Measurements from ENCODE around the gene PPY.
"Not testable (repeated sequence)": the region's sequence is repeated elsewhere in the genome, so short reads cannot be mapped to it uniquely, and the experiment has no call there.

The PPY gene

GRCh38 chr17:43946781-43947180 is 4.5 kb upstream of the PPY start:
- Histone ChIP-seq H3K4me3 (ENCODE audit: low read length in 2 of 2) (no peak overlapping the region), H3K9me3 (ENCODE audit: control insufficient read depth in 2 of 2, low read length in 2 of 2) (no peaks in the 10 kb centered on the region), H3K36me3 (ENCODE audit: control insufficient read depth in 2 of 2, insufficient read depth in 2 of 2, low read length in 2 of 2) (no peaks in the 10 kb centered on the region), H3K27me3 (ENCODE audit: control insufficient read depth in 1 of 2, insufficient read depth in 2 of 2, low read length in 2 of 2) (peaks cover 19 to 26% of the 10 kb centered on the region in 2 donors), H3K27ac (ENCODE audit: low read length) (no peak overlapping the region), H3K4me1 (ENCODE audit: control insufficient read depth, insufficient read depth, low read length) (no peaks in the 10 kb centered on the region), H3K9ac (ENCODE audit: low read length in 2 of 2) (no peak overlapping the region)

GRCh38 chr17:43945074-43945829 is 3.0 kb upstream of the PPY start:
- H3K27ac ChIP-seq (ENCODE audit: low read length): no peak overlapping the region
- H3K4me1 ChIP-seq (ENCODE audit: control insufficient read depth, insufficient read depth, low read length): no peaks in the 10 kb centered on the region
- H3K27me3 ChIP-seq (ENCODE audit: control insufficient read depth in 1 of 2, insufficient read depth in 2 of 2, low read length in 2 of 2): peaks cover 10 to 15% of the 10 kb centered on the region in 2 donors
- no peaks in the 10 kb centered on the region for H3K9me3 ChIP-seq (ENCODE audit: control insufficient read depth in 2 of 2, low read length in 2 of 2)
- H3K4me3 ChIP-seq (ENCODE audit: low read length in 2 of 2): no peak overlapping the region
- no peak overlapping the region for H3K9ac ChIP-seq (ENCODE audit: low read length in 2 of 2)
- H3K36me3 ChIP-seq (ENCODE audit: control insufficient read depth in 2 of 2, insufficient read depth in 2 of 2, low read length in 2 of 2): no peaks in the 10 kb centered on the region

DNA sequence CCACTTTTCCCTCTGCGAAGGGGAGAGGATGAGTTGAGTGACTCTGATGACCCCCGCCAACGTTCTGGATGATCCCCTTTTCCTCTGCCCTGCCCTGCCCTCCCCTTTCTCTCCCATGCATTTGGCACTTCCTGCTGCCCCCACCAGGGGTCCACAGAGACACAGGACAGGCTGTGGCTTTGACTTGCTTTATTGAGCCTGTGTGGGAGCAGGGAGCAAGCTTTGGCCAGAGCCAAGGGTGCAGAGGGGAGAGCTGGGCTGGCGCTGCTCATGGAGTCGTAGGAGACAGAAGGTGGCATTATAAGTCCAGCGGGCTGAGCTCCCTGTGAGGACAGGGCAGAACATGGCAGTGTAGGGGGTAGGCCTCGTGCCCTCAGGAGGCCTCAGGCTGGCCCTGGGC is 1.6 kb downstream of the PPY start:
- Histone ChIP-seq H3K4me1 (ENCODE audit: control insufficient read depth, insufficient read depth, low read length) (peaks cover 4% of the 10 kb centered on the region), H3K27ac (ENCODE audit: low read length) (no peak overlapping the region), H3K27me3 (ENCODE audit: control insufficient read depth in 1 of 2, insufficient read depth in 2 of 2, low read length in 2 of 2) (peaks cover 12 to 15% of the 10 kb centered on the region in 2 donors), H3K36me3 (ENCODE audit: control insufficient read depth in 2 of 2, insufficient read depth in 2 of 2, low read length in 2 of 2) (no peaks in the 10 kb centered on the region), H3K9ac (ENCODE audit: low read length in 2 of 2) (no peak overlapping the region), H3K4me3 (ENCODE audit: low read length in 2 of 2) (no peak overlapping the region), H3K9me3 (ENCODE audit: control insufficient read depth in 2 of 2, low read length in 2 of 2) (no peaks in the 10 kb centered on the region)

DNA sequence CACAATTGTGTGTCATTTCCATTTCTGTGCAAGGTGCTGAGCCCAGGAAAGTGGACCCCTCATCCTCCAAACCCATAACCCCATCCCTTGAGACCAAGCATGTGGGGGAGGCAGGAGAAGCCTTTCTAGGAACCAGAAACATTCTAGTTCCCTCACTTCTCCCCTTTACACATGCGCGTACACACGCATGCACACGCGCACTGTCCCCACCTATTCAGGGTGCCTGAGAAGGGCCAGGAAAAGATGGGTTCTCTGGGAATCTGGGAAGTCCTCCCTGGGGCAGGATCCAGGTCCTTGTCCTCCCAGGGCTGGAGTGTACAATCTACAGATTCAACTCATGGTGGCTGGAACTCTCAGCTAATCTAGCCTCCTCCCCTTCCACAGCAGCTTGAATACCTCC is 2.4 kb downstream of the PPY start:
- Histone ChIP-seq H3K4me1 (ENCODE audit: control insufficient read depth, insufficient read depth, low read length) (peaks cover 4% of the 10 kb centered on the region), H3K4me3 (ENCODE audit: low read length in 2 of 2) (no peak overlapping the region), H3K36me3 (ENCODE audit: control insufficient read depth in 2 of 2, insufficient read depth in 2 of 2, low read length in 2 of 2) (no peaks in the 10 kb centered on the region), H3K9me3 (ENCODE audit: control insufficient read depth in 2 of 2, low read length in 2 of 2) (no peaks in the 10 kb centered on the region), H3K27ac (ENCODE audit: low read length) (no peak overlapping the region), H3K9ac (ENCODE audit: low read length in 2 of 2) (no peak overlapping the region), H3K27me3 (ENCODE audit: control insufficient read depth in 1 of 2, insufficient read depth in 2 of 2, low read length in 2 of 2) (peaks cover 12 to 15% of the 10 kb centered on the region in 2 donors)

- not testable (repeated sequence) for H3K36me3 ChIP-seq (ENCODE audit: control insufficient read depth in 2 of 2, insufficient read depth in 2 of 2, low read length in 2 of 2); H3K4me1 ChIP-seq (ENCODE audit: control insufficient read depth, insufficient read depth, low read length); H3K27ac ChIP-seq (ENCODE audit: low read length); H3K9ac ChIP-seq (ENCODE audit: low read length in 2 of 2); H3K4me3 ChIP-seq (ENCODE audit: low read length in 2 of 2); H3K9me3 ChIP-seq (ENCODE audit: control insufficient read depth in 2 of 2, low read length in 2 of 2)
- H3K27me3 ChIP-seq (ENCODE audit: control insufficient read depth in 1 of 2, insufficient read depth in 2 of 2, low read length in 2 of 2): peaks cover 12 to 15% of the 10 kb centered on the region in 2 donors
Observed at GRCh38 chr17:43939452-43939851, 2.8 kb downstream of the PPY start.

GRCh38 chr17:43938838-43939182 is 3.5 kb downstream of the PPY start:
- Histone ChIP-seq H3K36me3 (ENCODE audit: control insufficient read depth in 2 of 2, insufficient read depth in 2 of 2, low read length in 2 of 2) (no peaks in the 10 kb centered on the region), H3K27me3 (ENCODE audit: control insufficient read depth in 1 of 2, insufficient read depth in 2 of 2, low read length in 2 of 2) (peaks cover 12 to 15% of the 10 kb centered on the region in 2 donors), H3K4me1 (ENCODE audit: control insufficient read depth, insufficient read depth, low read length) (peaks cover 4% of the 10 kb centered on the region), H3K27ac (ENCODE audit: low read length) (no peak overlapping the region), H3K4me3 (ENCODE audit: low read length in 2 of 2) (no peak overlapping the region), H3K9ac (ENCODE audit: low read length in 2 of 2) (no peak overlapping the region), H3K9me3 (ENCODE audit: control insufficient read depth in 2 of 2, low read length in 2 of 2) (no peaks in the 10 kb centered on the region)

DNA sequence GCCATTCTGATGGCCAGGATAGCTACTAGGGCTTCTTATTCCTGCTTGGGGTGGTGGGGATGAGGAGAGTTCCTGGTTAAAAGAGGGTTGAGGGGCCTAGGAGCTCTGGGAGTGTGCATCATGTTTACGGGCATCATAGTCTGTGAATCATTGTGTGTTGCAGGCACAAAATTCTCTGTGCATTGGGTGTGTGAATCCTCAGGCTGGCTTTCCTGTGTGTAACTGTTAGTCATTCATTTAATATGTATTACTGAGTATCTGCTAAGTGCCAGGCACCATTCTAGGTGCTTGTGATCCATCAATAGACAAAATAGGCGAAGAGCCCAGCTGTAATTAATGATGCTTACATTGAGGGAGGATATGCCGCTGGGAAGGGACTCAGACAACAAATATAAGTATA is 5.8 kb downstream of the PPY start:
- Histone ChIP-seq H3K27ac (ENCODE audit: low read length) (no peak overlapping the region), H3K9ac (ENCODE audit: low read length in 2 of 2) (no peak overlapping the region), H3K4me1 (ENCODE audit: control insufficient read depth, insufficient read depth, low read length) (peaks cover 4% of the 10 kb centered on the region), H3K27me3 (ENCODE audit: control insufficient read depth in 1 of 2, insufficient read depth in 2 of 2, low read length in 2 of 2) (peaks cover 12 to 21% of the 10 kb centered on the region in 2 donors), H3K9me3 (ENCODE audit: control insufficient read depth in 2 of 2, low read length in 2 of 2) (no peaks in the 10 kb centered on the region), H3K36me3 (ENCODE audit: control insufficient read depth in 2 of 2, insufficient read depth in 2 of 2, low read length in 2 of 2) (no peaks in the 10 kb centered on the region), H3K4me3 (ENCODE audit: low read length in 2 of 2) (no peak overlapping the region)

DNA sequence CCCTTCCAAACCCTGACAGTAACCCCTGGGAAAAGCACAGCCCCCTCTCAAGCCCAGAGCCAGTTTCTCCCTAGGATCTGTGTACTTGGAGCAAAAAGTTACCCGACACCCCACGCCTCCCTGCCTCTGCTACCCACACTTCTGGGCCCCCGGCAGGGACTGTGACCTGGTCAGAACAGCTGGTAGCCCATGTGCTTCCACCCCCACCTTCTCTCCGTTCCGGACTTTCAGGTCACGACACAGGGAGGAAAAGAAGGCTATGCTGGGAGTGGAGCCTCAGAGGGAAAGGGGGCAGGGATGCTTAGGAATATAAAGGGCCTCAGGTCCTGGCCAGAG is 6.4 kb downstream of the PPY start:
- Histone ChIP-seq H3K4me3 (ENCODE audit: low read length in 2 of 2) (no peak overlapping the region), H3K27me3 (ENCODE audit: control insufficient read depth in 1 of 2, insufficient read depth in 2 of 2, low read length in 2 of 2) (peaks cover 12 to 21% of the 10 kb centered on the region in 2 donors), H3K4me1 (ENCODE audit: control insufficient read depth, insufficient read depth, low read length) (peaks cover 4% of the 10 kb centered on the region), H3K27ac (ENCODE audit: low read length) (no peak overlapping the region), H3K36me3 (ENCODE audit: control insufficient read depth in 2 of 2, insufficient read depth in 2 of 2, low read length in 2 of 2) (no peaks in the 10 kb centered on the region), H3K9me3 (ENCODE audit: control insufficient read depth in 2 of 2, low read length in 2 of 2) (no peaks in the 10 kb centered on the region), H3K9ac (ENCODE audit: low read length in 2 of 2) (no peak overlapping the region)

DNA sequence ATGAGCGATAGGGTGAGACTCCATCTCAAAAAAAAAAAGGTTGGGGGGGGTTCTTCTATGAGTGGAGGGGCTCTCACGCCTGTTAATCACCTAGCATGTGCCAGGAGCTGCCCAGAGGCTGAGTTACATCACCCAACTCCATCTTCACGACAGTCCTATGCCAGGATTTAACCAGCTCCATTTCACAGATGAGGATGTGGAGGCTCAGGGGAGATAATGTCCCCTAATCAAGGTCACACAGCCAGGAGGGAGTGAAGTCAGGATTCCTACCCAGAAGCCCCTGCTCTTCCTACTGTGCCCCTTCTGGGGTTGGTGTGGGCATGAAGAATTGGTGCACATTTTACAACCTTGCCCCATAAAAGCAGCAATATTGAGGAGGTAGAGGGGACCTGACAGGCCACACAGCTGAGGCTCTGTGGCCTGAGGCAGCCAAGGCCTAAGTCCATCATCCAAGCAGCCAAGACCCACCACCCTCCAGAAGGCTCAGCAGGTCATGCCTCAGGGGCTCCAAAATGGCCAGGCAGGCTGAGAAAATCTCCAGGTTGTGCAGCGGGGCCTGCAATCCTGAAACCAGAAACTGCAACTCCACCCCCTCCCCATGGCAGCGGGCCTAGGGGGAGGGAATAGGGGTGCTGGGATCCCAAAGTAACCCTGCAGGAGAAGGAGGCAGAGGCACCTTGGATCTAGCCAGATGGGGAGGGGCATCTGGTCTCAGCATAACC is 6.9 kb downstream of the PPY start:
- peaks cover 12 to 20% of the 10 kb centered on the region in 2 donors for H3K27me3 ChIP-seq (ENCODE audit: control insufficient read depth in 1 of 2, insufficient read depth in 2 of 2, low read length in 2 of 2)
- no peak overlapping the region for H3K9ac ChIP-seq (ENCODE audit: low read length in 2 of 2)
- peaks cover 4% of the 10 kb centered on the region for H3K4me1 ChIP-seq (ENCODE audit: control insufficient read depth, insufficient read depth, low read length)
- H3K27ac ChIP-seq (ENCODE audit: low read length): no peak overlapping the region
- H3K36me3 ChIP-seq (ENCODE audit: control insufficient read depth in 2 of 2, insufficient read depth in 2 of 2, low read length in 2 of 2): no peaks in the 10 kb centered on the region
- no peaks in the 10 kb centered on the region for H3K9me3 ChIP-seq (ENCODE audit: control insufficient read depth in 2 of 2, low read length in 2 of 2)
- H3K4me3 ChIP-seq (ENCODE audit: low read length in 2 of 2): no peak overlapping the region

DNA sequence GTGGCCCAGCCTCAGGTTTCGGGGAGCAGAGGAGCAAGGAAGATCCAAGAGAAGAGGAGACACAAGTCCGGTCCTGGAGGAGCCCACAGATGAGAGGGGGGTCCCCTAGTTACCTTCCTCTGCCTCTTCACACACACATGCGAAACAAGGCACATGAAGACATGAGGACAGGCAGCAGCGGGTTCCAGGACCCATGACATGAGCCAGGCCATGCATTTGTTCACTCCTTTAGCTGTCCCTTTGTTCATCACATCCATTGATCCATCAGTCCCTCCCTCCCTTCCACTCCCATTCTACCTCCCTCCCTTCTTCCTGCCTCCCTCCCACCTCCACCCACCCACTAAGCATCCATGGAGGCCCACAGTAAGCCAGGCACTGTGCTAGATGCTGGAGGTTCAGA is 9.4 kb downstream of the PPY start:
- H3K27me3 ChIP-seq (ENCODE audit: control insufficient read depth in 1 of 2, insufficient read depth in 2 of 2, low read length in 2 of 2): peaks cover 7 to 15% of the 10 kb centered on the region in 2 donors
- peaks cover 2% of the 10 kb centered on the region for H3K4me1 ChIP-seq (ENCODE audit: control insufficient read depth, insufficient read depth, low read length)
- H3K9ac ChIP-seq (ENCODE audit: low read length in 2 of 2): no peak overlapping the region
- no peaks in the 10 kb centered on the region for H3K9me3 ChIP-seq (ENCODE audit: control insufficient read depth in 2 of 2, low read length in 2 of 2)
- no peak overlapping the region for H3K4me3 ChIP-seq (ENCODE audit: low read length in 2 of 2)
- no peak overlapping the region for H3K27ac ChIP-seq (ENCODE audit: low read length)
- no peaks in the 10 kb centered on the region for H3K36me3 ChIP-seq (ENCODE audit: control insufficient read depth in 2 of 2, insufficient read depth in 2 of 2, low read length in 2 of 2)

- Histone ChIP-seq H3K36me3 (ENCODE audit: control insufficient read depth in 2 of 2, insufficient read depth in 2 of 2, low read length in 2 of 2) (no peaks in the 10 kb centered on the region), H3K9ac (ENCODE audit: low read length in 2 of 2) (no peak overlapping the region), H3K27ac (ENCODE audit: low read length) (no peak overlapping the region), H3K27me3 (ENCODE audit: control insufficient read depth in 1 of 2, insufficient read depth in 2 of 2, low read length in 2 of 2) (peaks cover 5 to 13% of the 10 kb centered on the region in 2 donors), H3K4me1 (ENCODE audit: control insufficient read depth, insufficient read depth, low read length) (no peaks in the 10 kb centered on the region), H3K9me3 (ENCODE audit: control insufficient read depth in 2 of 2, low read length in 2 of 2) (no peaks in the 10 kb centered on the region), H3K4me3 (ENCODE audit: low read length in 2 of 2) (no peak overlapping the region)
Observed at GRCh38 chr17:43932357-43932756, 9.9 kb downstream of the PPY start.

Measured in stomach smooth muscle (tissue), 2 donors.